ENCODE data around the gene LXN.
"Not testable (repeated sequence)": the region's sequence is repeated elsewhere in the genome, so short reads cannot be mapped to it uniquely, and the experiment has no call there.

The LXN gene, protein sequence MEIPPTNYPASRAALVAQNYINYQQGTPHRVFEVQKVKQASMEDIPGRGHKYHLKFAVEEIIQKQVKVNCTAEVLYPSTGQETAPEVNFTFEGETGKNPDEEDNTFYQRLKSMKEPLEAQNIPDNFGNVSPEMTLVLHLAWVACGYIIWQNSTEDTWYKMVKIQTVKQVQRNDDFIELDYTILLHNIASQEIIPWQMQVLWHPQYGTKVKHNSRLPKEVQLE

GRCh38 chr3:158672215-158673176, at the start of gene LXN:
LXN (minus strand) TSS chr3:158672648; CDS start chr3:158672478, 170 bp downstream.
- DNase-seq: peak; percentile 92 to 94

DNA sequence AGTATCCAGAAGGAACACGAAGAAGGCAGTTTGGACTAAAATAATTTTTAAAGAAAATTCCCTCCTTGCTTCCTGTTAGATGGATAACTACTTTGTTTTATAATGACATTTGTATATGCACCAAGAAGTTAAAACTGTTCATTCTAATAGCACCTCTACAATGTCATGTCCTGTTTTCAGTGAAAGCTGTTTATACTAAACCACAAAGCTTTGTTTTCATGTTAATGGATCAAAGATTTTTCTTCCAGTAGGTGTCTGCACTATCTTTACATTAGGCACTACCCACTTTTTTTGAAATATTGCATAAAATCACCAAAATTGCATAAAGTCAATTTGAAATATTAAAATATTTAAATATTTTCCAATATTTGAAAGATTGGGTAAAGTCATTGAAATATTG, 49.7 kb upstream of the LXN start:
- DNase-seq: no peak

- no peak for DNase-seq
These were observed 46.2 kb upstream of the LXN start for GRCh38 chr3:158718490-158719170.

DNA sequence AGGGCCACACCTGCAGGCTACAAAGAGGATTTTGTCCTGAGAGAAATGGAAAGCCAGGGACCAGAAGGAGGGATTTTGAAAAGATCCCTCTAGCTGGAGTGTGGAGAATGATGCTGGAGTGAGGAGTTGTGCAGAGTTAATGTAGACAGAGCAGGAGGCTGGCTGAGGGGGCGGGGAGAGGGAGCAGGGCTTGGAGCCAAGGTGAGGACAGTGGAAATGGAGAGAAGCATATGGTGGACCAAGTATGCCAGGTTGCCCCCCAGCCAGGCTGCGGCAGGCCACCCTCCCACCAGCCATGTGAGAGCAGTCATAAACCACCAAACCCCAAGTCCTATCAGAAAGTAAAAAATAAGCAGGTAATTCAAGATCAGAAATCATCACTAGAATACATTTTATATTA, 45.1 kb upstream of the LXN start:
- no peak for DNase-seq

GRCh38 chr3:158713094-158713499, 40.6 kb upstream of the LXN start:
- peak; percentile 47 to 58 for DNase-seq

GRCh38 chr3:158712443-158712842, 40.0 kb upstream of the LXN start:
- no peak for DNase-seq

- peak in 1 of 2 experiments; percentile 24 for DNase-seq
These were observed 39.4 kb upstream of the LXN start for GRCh38 chr3:158711886-158712285.

- DNase-seq: no peak
These were observed 38.2 kb upstream of the LXN start for GRCh38 chr3:158710601-158711000.

DNA sequence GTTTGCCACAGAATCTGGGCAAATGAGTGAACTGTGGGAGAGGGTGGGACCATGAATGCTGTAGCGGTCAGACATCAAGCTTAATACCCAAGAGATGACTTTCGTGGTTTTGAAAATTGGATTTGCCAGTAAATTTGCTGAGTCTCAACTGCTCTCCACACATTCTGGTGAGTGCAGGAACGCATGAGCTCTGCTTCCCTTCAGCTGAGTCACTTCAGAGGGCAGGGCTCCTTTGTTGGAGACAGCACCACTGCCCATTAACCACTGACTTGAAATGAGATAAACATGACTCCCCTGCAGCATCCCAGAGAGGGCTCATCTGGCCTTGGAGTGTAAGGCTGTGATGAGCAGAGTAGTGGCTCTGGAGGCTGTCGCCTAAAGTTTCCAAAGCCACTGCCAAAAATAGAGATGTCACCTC, 37.2 kb upstream of the LXN start:
- no peak for DNase-seq

DNA sequence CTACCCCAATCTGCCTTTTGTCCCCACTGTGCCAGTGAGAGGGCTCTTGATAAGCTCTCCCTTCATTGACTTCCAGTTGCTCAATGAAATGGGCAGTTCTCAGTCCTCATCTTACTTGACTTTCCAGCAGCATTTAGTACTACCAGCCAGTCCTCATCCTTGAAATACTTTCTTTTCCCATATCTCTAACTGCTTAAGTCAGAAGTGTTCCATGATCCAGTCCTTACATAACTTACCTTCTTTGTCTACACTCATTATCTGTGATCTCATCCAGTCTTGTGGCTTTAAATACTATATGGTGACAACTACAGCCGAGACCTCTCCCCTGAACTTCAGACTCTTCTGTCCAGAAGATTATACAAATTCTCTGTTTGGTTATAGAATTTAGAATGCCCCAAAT, 31.1 kb upstream of the LXN start:
- no peak for DNase-seq

- no peak for DNase-seq
These were observed 30.5 kb upstream of the LXN start for GRCh38 chr3:158702815-158703481.

DNA sequence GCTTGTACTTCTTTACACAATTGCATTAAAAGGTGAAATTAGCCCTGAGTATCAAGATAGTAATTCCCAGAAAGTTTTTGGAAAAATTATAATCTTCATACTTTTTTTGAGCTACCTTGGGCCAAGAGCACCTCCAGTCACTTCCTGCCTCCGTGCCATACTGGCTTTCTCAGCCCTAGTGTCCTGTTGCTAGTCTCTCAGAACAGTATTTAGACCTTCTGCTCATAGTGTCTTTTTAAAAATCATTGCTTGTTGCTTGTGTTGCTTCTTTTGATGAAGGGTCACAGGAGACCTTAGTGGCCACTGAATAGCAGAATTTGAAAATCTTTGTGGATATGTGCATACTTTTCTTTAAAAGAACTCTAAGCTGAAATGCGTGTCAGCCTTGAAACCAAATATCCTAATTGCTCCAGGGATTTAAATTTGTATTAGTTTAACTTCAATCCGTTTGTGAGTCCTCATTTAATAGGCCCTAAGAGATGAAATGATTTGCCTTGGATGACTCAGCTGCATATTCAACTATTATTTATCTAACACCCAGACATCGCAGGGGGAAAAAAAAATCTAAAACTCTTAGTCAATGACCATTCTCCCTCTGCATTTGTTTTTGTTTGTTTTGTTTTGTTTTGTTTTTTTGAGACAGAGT, 29.1 kb upstream of the LXN start:
- DNase-seq: no peak

- no peak for DNase-seq
These were observed 28.1 kb upstream of the LXN start for GRCh38 chr3:158700559-158700958.

- no peak for DNase-seq
These were observed 24.2 kb upstream of the LXN start for GRCh38 chr3:158696618-158697017.

DNA sequence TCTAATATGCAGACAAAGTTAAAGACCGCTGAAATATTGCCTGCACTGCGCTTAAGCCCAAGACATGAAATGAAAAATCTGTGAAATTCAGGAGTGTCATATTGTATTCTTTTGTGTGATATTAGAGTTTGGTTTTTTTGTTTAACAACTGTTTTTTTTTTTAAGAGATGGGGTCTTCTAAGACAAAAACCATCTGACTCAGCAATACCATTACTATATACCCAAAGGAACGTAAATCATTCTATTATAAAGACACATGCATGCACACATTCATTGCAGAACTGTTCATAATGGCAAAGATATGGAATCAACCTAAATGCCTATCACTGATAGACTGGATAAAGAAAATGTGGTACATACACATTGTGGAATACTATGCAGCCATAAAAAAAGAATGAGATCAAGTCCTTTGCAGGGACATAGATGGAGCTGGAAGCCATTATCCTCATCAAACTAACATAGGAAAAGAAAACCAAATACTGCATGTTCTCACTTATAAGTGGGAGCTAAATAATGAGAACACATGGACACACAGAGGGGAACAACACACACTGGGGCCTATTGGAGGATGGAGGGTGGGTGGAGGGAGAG, 21.5 kb upstream of the LXN start:
- DNase-seq: not testable (repeated sequence)

GRCh38 chr3:158685159-158685558, 12.7 kb upstream of the LXN start:
- no peak for DNase-seq

- DNase-seq: no peak
These were observed 10.9 kb upstream of the LXN start for GRCh38 chr3:158683230-158683962.

DNA sequence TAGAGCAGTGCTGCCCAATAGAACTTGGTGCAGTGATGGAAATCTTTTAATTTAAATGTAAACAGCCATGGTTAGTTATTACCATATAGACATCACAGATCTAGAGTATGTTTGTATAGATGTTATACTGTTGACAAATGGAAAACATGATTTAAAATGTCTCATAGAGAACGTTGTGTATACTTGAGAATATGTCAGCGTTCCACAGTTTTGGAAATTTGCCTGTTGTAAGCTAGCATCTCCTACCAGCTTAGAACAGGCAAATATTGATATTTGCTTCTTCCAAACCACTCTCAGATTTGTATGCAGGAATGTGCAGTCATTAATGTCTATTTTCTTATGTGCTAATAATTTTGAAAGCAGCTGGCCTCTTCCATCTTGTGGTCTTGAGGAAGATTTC, 8.4 kb upstream of the LXN start:
- no peak for DNase-seq

- no peak for DNase-seq
These were observed 7.1 kb upstream of the LXN start for GRCh38 chr3:158679547-158680000.

- DNase-seq: no peak
These were observed 6.2 kb upstream of the LXN start for GRCh38 chr3:158678687-158679086.

- DNase-seq: peak; percentile 40 to 60
These were observed 630 bp downstream of the LXN start for GRCh38 chr3:158671821-158672214.

Data from Kasumi-1 (cell line).